ENCODE results near the gene CSF1.
"Not testable (repeated sequence)": the region's sequence is repeated elsewhere in the genome, so short reads cannot be mapped to it uniquely, and the experiment has no call there.

The CSF1 gene

DNA sequence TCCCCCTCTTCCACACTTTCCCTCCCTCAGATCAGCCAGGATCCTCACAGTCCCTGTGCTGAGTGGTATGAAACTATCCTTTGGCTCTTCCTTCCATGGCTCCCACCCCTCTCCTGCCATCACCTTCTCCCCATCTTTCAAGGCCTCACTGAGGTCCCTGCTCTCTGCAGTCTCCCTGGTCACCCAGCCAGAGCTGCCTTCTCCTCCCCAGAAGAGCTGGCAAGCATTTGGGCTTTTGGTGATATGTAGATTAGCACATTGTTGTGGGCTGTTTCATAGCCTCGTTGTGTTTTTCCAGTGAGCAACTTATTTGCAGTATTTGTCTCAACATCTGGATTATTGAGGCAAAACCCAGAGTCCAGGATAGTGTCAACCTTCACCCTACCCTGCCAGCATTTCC lies 2.2 kb downstream of the CSF1 start:
- H3K36me3 Mint-ChIP-seq (ENCODE audit: insufficient read depth) = peaks cover 15% of the 10 kb centered on the region
- H3K27me3 Mint-ChIP-seq = no peaks in the 10 kb centered on the region
- ATAC-seq (replicated peaks) (no peak), DNase-seq (no peak)
- peaks cover 36 to 38% of the 10 kb centered on the region in 2 donors for H3K4me1 Mint-ChIP-seq (ENCODE audit: low read depth in 2 of 2)
- H3K27ac Mint-ChIP-seq = peak overlapping the region; percentile 77 to 85
- peak overlapping the region; percentile 71 to 84 for H3K4me3 Mint-ChIP-seq
- no peaks in the 10 kb centered on the region for H3K9me3 Mint-ChIP-seq

DNA sequence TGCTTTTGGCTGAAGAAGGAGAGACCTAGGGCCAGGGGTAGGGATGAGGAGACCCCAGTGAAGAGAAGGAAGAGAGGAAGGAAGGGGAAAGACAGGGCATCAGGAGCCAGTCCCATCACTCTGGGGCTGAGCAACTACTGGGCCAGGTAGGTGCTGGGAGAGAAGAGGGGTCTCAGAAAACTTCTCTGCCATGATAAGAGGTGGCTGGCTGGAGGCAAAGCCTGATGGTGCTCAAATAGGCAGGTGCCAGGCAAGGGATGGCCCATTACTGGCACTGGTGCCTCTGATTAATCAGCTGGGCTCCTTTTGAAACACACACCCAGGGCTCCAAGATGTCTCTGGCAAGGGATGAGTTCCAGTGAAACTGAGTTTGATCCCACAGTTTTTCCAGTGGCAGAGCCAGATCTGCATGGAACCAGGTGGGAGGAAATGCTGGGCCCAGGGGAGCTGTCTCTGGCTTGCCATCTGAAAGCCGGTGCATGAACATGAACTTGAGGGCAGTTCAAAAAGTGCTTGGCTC lies 2.8 kb downstream of the CSF1 start:
- Mint-ChIP-seq H3K27me3 (no peaks in the 10 kb centered on the region), H3K27ac (peak overlapping the region; percentile 77 to 85), H3K4me3 (peak overlapping the region; percentile 71 to 84), H3K9me3 (no peaks in the 10 kb centered on the region), H3K4me1 (ENCODE audit: low read depth in 2 of 2) (peaks cover 36 to 38% of the 10 kb centered on the region in 2 donors), H3K36me3 (ENCODE audit: insufficient read depth) (peaks cover 15% of the 10 kb centered on the region)
- ATAC-seq (replicated peaks) = no peak
- DNase-seq = no peak

DNA sequence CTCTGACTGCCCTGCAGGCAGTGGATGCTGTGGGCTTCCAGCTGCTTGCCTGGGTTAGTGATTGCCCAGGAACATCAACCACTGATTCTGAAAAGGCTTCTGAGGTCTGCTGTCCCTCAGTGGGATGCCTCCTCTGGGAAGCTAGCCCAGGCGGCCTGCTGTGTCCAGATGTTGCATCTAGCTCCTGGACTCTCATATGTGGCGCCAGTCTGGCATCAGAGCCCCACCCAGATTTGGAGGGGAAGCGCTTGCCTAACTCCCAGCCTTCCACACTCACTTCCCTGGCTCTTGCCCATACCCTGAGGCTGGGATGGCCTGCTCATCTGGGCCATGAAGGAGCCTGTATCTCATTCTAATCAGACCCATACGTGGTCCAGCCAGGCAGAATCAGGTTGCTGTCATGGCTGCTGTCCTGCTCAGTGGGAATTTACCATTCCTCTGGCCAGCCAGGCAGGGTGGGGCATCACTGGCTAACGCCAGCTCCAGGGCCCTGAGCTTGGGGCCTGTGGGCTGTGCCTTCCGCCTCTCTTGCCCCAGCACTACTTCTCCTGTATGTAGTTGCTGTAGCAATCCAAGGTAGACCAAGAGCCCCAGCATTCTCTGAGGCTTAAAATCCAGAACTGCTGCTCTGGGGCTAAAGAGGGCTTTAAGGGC lies 4.1 kb downstream of the CSF1 start:
- Mint-ChIP-seq H3K27me3 (no peaks in the 10 kb centered on the region), H3K4me3 (no peak overlapping the region), H3K36me3 (ENCODE audit: insufficient read depth) (peaks cover 22% of the 10 kb centered on the region), H3K9me3 (no peaks in the 10 kb centered on the region), H3K27ac (no peak overlapping the region), H3K4me1 (ENCODE audit: low read depth in 2 of 2) (peaks cover 33 to 34% of the 10 kb centered on the region in 2 donors)
- no peak for ATAC-seq (replicated peaks)
- DNase-seq = no peak

DNA sequence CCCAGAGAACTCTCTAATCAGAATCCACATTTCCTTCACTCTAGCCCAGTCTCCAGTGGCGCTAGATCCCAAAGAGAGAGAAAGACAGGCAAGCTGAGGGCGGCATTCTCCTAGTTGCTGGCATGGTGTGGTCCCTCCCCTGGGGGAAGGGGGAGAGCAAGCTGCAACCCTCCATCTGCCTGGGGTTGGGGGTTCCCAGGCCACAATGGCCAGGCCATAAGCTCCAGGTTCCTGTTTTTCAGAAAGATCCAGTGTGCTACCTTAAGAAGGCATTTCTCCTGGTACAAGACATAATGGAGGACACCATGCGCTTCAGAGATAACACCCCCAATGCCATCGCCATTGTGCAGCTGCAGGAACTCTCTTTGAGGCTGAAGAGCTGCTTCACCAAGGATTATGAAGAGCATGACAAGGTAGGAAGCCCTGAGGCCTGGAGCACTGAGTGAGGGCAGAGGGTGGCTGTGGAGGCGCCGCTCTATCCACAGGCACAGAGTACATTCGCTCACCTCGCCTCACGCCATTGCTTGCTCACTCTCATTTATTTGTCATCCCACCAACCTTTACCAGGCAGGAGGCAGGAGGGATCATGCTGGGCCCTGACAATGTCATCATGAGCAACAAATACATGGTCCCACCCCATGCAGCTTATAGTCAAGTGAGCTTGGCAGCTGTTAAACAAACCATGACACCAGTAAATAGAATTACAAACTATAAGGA lies 6.6 kb downstream of the CSF1 start:
- Mint-ChIP-seq H3K9me3 (no peaks in the 10 kb centered on the region), H3K36me3 (ENCODE audit: insufficient read depth) (peaks cover 10% of the 10 kb centered on the region), H3K4me3 (no peak overlapping the region), H3K27ac (no peak overlapping the region), H3K4me1 (ENCODE audit: low read depth in 2 of 2) (peaks cover 15 to 17% of the 10 kb centered on the region in 2 donors), H3K27me3 (no peaks in the 10 kb centered on the region)
- no peak for ATAC-seq (replicated peaks)
- no peak for DNase-seq

DNA sequence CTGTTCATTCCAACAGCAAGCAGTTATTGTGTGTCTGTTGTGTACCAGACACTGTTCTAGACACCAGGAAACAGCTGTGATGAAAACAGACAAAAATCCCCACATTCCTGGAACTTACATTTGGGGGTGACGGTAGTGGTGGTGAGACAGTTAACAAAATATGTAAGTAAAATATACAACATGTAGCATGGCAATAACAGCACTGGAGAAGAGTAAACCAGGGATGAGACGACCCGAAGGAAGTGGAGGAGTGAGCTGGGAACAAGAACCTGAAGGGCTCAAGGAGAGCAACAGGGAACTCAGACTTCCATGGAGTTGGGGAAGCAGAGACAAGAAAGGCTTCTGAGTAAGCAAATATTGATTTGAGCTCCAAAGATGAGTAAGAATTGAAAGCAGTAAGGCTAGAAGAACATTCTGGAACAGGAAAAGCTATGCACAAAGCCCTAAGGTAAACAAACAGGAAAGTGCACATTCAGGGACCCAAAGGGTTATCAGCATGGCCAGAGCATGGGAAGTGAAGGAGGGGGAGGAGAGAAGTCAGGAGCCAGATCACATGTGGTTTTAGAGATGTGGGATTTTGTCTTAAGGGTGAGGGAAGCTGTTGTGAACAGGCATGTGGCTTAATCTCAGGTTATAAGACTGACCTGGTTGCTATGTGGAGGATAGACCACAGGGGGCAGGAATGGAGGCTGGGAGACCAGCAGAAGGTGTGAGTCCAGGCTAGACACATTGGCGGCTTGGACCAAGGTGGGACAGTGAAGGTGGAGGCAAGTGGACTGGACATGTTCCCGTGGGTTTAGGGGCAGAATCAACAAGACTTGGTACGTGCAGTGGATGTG lies 7.3 kb downstream of the CSF1 start:
- Mint-ChIP-seq H3K36me3 (ENCODE audit: insufficient read depth) (peaks cover 8% of the 10 kb centered on the region), H3K4me3 (no peak overlapping the region), H3K9me3 (no peaks in the 10 kb centered on the region), H3K4me1 (ENCODE audit: low read depth in 2 of 2) (peaks cover 9 to 13% of the 10 kb centered on the region in 2 donors), H3K27me3 (no peaks in the 10 kb centered on the region), H3K27ac (no peak overlapping the region)
- ATAC-seq (replicated peaks) (no peak), DNase-seq (no peak)

DNA sequence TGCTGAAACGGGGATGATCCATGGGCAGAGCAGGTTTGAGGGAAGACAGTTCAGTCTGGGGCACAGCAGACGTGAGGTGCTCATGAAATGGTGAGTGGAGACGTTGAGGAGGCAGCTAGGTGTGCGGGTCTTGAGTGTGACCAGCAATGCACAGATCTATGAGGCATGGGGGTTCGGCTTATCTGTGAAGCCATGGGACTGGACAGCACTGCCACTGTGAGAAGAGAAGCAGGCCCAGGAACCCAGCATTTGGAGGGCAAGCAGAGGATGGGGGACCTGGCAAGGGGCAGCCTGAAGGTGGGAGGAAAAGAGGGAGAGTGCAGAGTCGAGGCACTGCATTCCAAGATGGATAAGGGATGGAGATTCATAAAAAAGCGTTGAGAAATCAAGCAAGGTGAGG lies 8.0 kb downstream of the CSF1 start:
- no peak overlapping the region for H3K27ac Mint-ChIP-seq
- H3K4me1 Mint-ChIP-seq (ENCODE audit: low read depth in 2 of 2) = peaks cover 4 to 9% of the 10 kb centered on the region in 2 donors
- ATAC-seq (replicated peaks) (no peak), DNase-seq (no peak)
- H3K4me3 Mint-ChIP-seq = no peak overlapping the region
- no peaks in the 10 kb centered on the region for H3K9me3 Mint-ChIP-seq
- peaks cover 13% of the 10 kb centered on the region for H3K36me3 Mint-ChIP-seq (ENCODE audit: insufficient read depth)
- H3K27me3 Mint-ChIP-seq = no peaks in the 10 kb centered on the region

DNA sequence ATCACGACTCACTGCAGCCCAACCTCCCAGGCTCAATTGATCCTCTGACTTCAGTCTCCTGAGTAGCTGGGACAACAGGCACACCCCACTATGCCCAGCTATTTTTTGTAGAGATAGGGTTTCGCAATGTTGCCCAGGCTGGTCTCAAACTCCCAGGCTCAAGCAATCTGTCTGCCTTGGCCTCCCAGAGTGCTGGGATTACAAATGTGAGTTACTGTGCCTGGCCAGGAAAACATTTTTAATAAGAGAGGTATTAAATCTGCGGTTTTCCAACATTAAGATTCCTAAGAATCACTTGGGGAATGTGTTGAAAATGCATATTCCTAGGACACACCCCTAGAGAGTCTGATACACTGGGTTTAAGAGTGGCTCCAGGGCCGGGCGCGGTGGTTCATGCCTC lies 8.7 kb downstream of the CSF1 start:
- Mint-ChIP-seq H3K36me3 (ENCODE audit: insufficient read depth) (peaks cover 13% of the 10 kb centered on the region), H3K4me1 (ENCODE audit: low read depth in 2 of 2) (peaks cover 0 to 5% of the 10 kb centered on the region in 2 donors), H3K9me3 (no peaks in the 10 kb centered on the region), H3K27ac (no peak overlapping the region), H3K27me3 (no peaks in the 10 kb centered on the region), H3K4me3 (no peak overlapping the region)
- DNase-seq (no peak), ATAC-seq (replicated peaks) (no peak)

DNA sequence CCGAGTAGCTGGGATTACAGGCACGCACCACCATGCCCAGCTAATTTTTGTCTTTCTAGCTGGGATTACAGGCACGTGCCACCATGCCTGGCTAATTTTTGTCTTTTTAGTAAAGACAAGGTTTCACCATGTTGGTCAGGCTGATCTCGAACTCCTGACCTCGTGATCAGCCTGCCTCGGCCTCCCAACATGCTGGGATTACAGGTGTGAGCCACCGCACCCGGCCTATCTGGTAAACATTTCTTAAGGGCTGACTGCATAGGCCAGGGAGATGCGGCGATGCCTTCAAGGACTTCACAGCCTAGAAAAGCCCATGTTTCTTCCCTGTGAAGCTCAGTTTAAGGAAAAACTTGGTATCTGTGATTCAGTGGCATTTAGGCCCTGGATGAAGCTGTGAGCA lies 9.7 kb downstream of the CSF1 start:
- H3K27ac Mint-ChIP-seq; ATAC-seq (replicated peaks); H3K27me3 Mint-ChIP-seq; DNase-seq; H3K4me3 Mint-ChIP-seq; H3K9me3 Mint-ChIP-seq; H3K4me1 Mint-ChIP-seq (ENCODE audit: low read depth in 2 of 2): not testable (repeated sequence)
- peaks cover 17% of the 10 kb centered on the region for H3K36me3 Mint-ChIP-seq (ENCODE audit: insufficient read depth)

DNA sequence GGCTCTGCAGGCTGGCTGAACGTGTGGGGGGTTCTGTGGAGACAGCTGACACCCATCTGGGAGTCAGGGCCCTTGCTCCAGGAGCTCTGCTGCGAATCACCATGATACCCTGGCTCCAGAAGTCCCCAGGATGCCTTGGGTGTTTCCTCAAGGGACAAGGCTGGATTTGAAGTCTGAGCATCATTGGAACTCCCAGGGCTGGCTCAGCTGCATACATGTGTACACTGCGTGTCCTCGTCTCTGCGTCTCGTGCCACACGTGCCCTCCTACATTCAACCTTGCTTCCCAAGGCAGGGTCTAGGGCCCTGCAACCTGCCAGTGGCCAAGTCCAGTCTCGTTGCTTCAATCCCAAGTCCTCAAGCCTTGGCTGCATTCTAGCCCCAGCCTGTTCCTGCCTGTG lies 11.7 kb downstream of the CSF1 start:
- Mint-ChIP-seq H3K36me3 (ENCODE audit: insufficient read depth) (peaks cover 19% of the 10 kb centered on the region), H3K9me3 (no peaks in the 10 kb centered on the region), H3K4me1 (ENCODE audit: low read depth in 2 of 2) (peaks cover 0 to 3% of the 10 kb centered on the region in 2 donors), H3K27ac (no peak overlapping the region), H3K27me3 (no peaks in the 10 kb centered on the region), H3K4me3 (no peak overlapping the region)
- ATAC-seq (replicated peaks) (no peak), DNase-seq (no peak)

DNA sequence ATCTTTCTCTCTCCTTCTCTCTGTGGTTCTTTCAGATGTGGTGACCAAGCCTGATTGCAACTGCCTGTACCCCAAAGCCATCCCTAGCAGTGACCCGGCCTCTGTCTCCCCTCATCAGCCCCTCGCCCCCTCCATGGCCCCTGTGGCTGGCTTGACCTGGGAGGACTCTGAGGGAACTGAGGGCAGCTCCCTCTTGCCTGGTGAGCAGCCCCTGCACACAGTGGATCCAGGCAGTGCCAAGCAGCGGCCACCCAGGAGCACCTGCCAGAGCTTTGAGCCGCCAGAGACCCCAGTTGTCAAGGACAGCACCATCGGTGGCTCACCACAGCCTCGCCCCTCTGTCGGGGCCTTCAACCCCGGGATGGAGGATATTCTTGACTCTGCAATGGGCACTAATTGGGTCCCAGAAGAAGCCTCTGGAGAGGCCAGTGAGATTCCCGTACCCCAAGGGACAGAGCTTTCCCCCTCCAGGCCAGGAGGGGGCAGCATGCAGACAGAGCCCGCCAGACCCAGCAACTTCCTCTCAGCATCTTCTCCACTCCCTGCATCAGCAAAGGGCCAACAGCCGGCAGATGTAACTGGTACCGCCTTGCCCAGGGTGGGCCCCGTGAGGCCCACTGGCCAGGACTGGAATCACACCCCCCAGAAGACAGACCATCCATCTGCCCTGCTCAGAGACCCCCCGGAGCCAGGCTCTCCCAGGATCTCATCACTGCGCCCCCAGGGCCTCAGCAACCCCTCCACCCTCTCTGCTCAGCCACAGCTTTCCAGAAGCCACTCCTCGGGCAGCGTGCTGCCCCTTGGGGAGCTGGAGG lies 12.7 kb downstream of the CSF1 start:
- Mint-ChIP-seq H3K27me3 (no peaks in the 10 kb centered on the region), H3K4me1 (ENCODE audit: low read depth in 2 of 2) (peaks cover 0 to 3% of the 10 kb centered on the region in 2 donors), H3K4me3 (no peak overlapping the region), H3K27ac (peak overlapping the region; percentile 54 to 68), H3K9me3 (no peaks in the 10 kb centered on the region), H3K36me3 (ENCODE audit: insufficient read depth) (peaks cover 19% of the 10 kb centered on the region)
- DNase-seq (no peak), ATAC-seq (replicated peaks) (no peak)

DNA sequence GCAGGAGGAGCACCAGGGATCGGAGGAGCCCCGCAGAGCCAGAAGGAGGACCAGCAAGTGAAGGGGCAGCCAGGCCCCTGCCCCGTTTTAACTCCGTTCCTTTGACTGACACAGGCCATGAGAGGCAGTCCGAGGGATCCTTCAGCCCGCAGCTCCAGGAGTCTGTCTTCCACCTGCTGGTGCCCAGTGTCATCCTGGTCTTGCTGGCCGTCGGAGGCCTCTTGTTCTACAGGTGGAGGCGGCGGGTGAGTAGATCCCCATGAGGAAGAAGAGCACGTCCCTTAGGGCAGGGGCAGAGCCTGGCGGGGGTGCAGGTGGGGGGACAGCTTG lies 13.3 kb downstream of the CSF1 start:
- no peak for DNase-seq
- Mint-ChIP-seq H3K4me3 (no peak overlapping the region), H3K9me3 (no peaks in the 10 kb centered on the region), H3K4me1 (ENCODE audit: low read depth in 2 of 2) (peaks cover 0 to 3% of the 10 kb centered on the region in 2 donors), H3K36me3 (ENCODE audit: insufficient read depth) (peaks cover 15% of the 10 kb centered on the region), H3K27me3 (no peaks in the 10 kb centered on the region), H3K27ac (peak overlapping the region; percentile 54 to 79)
- no peak for ATAC-seq (replicated peaks)

DNA sequence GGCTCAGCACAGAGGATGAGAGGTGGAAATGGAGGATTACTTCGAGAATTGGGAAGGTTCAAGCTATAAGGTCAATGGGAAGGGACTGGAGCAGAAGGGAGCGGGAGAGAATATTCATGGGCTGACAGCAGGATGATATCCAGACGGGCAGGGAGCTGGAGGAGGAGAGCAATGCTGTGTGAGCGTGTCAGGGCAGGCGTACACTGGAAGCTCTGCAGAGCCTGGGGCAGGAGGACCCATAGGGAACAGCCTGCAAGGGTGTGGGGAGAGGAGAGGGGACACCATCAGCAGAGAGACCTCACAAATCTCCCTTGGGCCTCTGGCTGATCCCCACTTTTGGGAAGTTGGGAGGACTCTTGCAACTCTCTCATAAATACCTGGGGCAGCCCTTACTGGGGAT lies 13.7 kb downstream of the CSF1 start:
- DNase-seq (no peak), ATAC-seq (replicated peaks) (no peak)
- no peak overlapping the region for H3K4me3 Mint-ChIP-seq
- peaks cover 13% of the 10 kb centered on the region for H3K36me3 Mint-ChIP-seq (ENCODE audit: insufficient read depth)
- peak overlapping the region; percentile 54 to 79 for H3K27ac Mint-ChIP-seq
- no peaks in the 10 kb centered on the region for H3K9me3 Mint-ChIP-seq
- no peaks in the 10 kb centered on the region for H3K27me3 Mint-ChIP-seq
- peaks cover 0 to 3% of the 10 kb centered on the region in 2 donors for H3K4me1 Mint-ChIP-seq (ENCODE audit: low read depth in 2 of 2)
